Brain microvascular endothelial cell (primary cell): ENCODE data around the gene DDX27.
"Not testable (repeated sequence)": the region's sequence is repeated elsewhere in the genome, so short reads cannot be mapped to it uniquely, and the experiment has no call there.

ENCODE experiments used
- DNase-seq: peaks from one replicate; pipeline ENCODE4 v3.0.0-alpha.2; 2020
- H3K27ac ChIP-seq: fragments of 250-450 bp; sonication (Bioruptor Pico); 2 replicates; pipeline ENCODE4 v1.5.1; 2020; ENCODE audit warnings: mild to moderate bottlenecking, moderate library complexity
- H3K27me3 ChIP-seq: fragments of 250-450 bp; sonication (Bioruptor Pico); replicated peaks from 2 replicates; pipeline ENCODE4 v1.5.1; 2020; ENCODE audit warnings: mild to moderate bottlenecking
- H3K36me3 ChIP-seq: fragments of 250-450 bp; sonication (Bioruptor Pico); replicated peaks from 2 replicates; pipeline ENCODE4 v1.5.1; 2020; ENCODE audit warnings: mild to moderate bottlenecking
- H3K4me3 ChIP-seq: 2 replicates; pipeline ENCODE4 v1.5.1; 2011; ENCODE audit warnings: low read depth, mild to moderate bottlenecking, control low read depth, low read length, moderate library complexity
- CTCF ChIP-seq: IDR thresholded peaks from 2 replicates; pipeline ENCODE4 v1.5.1; 2011; ENCODE audit warnings: low read depth, mild to moderate bottlenecking, moderate library complexity, low read length, control low read depth, inconsistent platforms; ENCODE audit errors: missing control alignments
- in situ Hi-C: cut with HindIII; loops from 2 replicates; pipeline ENCODE4 v1.10.0; 2017; ENCODE audit warnings: low sequenced_read_pairs, low pct_ligation_motif_present

The DDX27 gene

GRCh38 chr20:49210757-49211110 is 8.5 kb upstream of the DDX27 start:
- H3K27me3 ChIP-seq = no peaks in the 10 kb centered on the region
- H3K27ac ChIP-seq = no peak overlapping the region
- no peaks in the 10 kb centered on the region for H3K36me3 ChIP-seq
- in situ Hi-C loops = no loop called here
- no peak for TF ChIP-seq CTCF
- no peak overlapping the region for H3K4me3 ChIP-seq
- no peak for DNase-seq

GRCh38 chr20:49214571-49214970 is 4.6 kb upstream of the DDX27 start:
- no peaks in the 10 kb centered on the region for H3K27me3 ChIP-seq
- TF ChIP-seq CTCF = no peak
- DNase-seq = no peak
- no peaks in the 10 kb centered on the region for H3K36me3 ChIP-seq
- H3K27ac ChIP-seq = no peak overlapping the region
- in situ Hi-C loops = no loop called here
- no peak overlapping the region for H3K4me3 ChIP-seq

GRCh38 chr20:49215232-49215631 is 4.0 kb upstream of the DDX27 start:
- in situ Hi-C loops = no loop called here
- TF ChIP-seq CTCF = no peak
- Histone ChIP-seq H3K36me3 (no peaks in the 10 kb centered on the region), H3K27ac (no peak overlapping the region), H3K4me3 (no peak overlapping the region), H3K27me3 (no peaks in the 10 kb centered on the region)
- no peak for DNase-seq

- Histone ChIP-seq H3K27ac (no peak overlapping the region), H3K4me3 (peak overlapping the region; percentile 15)
- peak; percentile 85 for DNase-seq
Measured at GRCh38 chr20:49216991-49217578, 2.1 kb upstream of the DDX27 start.

GRCh38 chr20:49218739-49219090 is 501 bp upstream of the DDX27 start:
- H3K27ac ChIP-seq = peak overlapping the region; percentile 63
- in situ Hi-C loops, DNase-seq, H3K27me3 ChIP-seq: not testable (repeated sequence)
- peak overlapping the region; percentile 98 for H3K4me3 ChIP-seq
- peaks cover 21% of the 10 kb centered on the region for H3K36me3 ChIP-seq

More at GRCh38 chr20:49216991-49217578, 2.1 kb upstream of the DDX27 start:
- in situ Hi-C loops = no loop called here
- peak; percentile 93 for TF ChIP-seq CTCF
- H3K27me3 ChIP-seq = no peaks in the 10 kb centered on the region
- peaks cover 8% of the 10 kb centered on the region for H3K36me3 ChIP-seq

DNA sequence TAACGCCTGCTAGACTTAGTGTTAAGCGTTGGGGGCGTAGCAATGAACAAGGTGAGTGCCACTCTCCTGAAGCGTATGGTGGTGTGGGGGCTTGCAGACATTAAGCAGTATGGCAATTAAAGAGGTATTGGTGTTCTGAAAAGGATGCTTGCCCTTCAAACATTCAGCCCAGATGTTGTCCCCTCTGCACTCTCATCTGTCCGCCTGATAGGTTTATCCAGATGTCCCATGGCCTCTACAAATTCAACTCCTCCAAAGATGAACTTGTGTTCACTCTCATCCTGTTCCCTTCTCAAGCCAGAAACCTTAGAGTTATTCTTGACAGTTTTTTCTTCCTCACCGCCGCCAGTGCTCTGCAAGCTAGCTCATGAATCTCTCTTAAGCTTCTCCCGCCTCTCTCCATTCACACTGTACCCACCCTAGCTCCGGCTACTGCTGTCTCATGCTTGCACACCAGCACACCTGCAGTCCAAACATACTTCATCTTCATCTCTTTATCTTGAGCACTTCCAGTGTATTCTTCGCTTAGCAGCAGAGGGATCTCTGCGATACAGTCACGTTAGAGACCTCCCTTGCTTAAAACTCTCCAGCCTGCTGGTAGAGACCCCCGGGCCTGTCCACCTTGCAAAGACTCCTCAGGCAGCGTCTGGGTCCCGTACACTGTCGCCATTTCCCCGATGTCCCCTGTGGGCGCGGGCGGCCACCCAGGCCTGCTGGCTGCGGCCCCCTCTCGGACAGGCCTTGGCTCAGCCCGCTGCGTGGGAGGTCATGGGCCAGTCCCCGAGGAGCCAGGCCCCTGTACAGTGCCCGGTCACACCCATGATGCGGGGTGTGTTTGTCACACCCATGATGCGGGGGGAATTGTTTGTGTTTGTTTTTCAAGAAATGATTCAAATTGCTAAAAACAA is 962 bp downstream of the DDX27 start:
- DNase-seq = no peak
- in situ Hi-C loops = no loop called here

More for the DNA sequence above, 962 bp downstream of the DDX27 start:
- H3K27ac ChIP-seq = peak overlapping the region; percentile 63
- no peak for TF ChIP-seq CTCF
- H3K27me3 ChIP-seq = no peaks in the 10 kb centered on the region
- peaks cover 32% of the 10 kb centered on the region for H3K36me3 ChIP-seq
- H3K4me3 ChIP-seq = peak overlapping the region; percentile 98
